ENCODE data around the gene THG1L. TPM values are rescaled to one million over a fixed set of nuclear protein-coding genes. Genes with fewer than 3 reads are reported as not detected.

THG1L gene
- total and polyA plus RNA-seq, 10 of the 15 experiments (the other 5 are each of a cell fraction or from before 2014, with no cell fraction given), result 24.8 to 58.0 (median 34.5) TPM

- intact Hi-C loops (cut with micrococcal nuclease; ENCODE audit: unreplicated experiment) (loop anchor here (5.0 kb wide), 1 partner anchor 183 kb away; no protein-coding TSS in a partner anchor), in situ Hi-C loops (cut with MboI) (loop anchor here (10.0 kb wide), 1 partner anchor 1370 kb away; no protein-coding TSS in a partner anchor)
- H4K20me1 ChIP-seq (ENCODE audit: control insufficient read depth, insufficient read depth), result peaks cover 2% of the 10 kb centered on the region; the same call in 1 of the 2 replicates
- ChIA-PET CTCF (interaction anchor here (0.7 to 6.1 kb wide), 4 partner anchors 10 to 377 kb away, joined by 3 to 58 read pairs (median 16); no protein-coding TSS in a partner anchor), POLR2A (no interaction called here), RAD21 (ENCODE audit: unreplicated experiment) (interaction anchor here (1.5 kb wide), 1 partner anchor 10 kb away, joined by 7 read pairs; no protein-coding TSS in a partner anchor), SMC1A (ENCODE audit: uncharacterized antibody, unreplicated experiment) (interaction anchor here (0.6 to 1.6 kb wide), 4 partner anchors 11 to 1368 kb away, joined by 3 to 6 read pairs (median 4); no protein-coding TSS in a partner anchor)
- H3K27ac ChIP-seq (ENCODE audit: control insufficient read depth, insufficient read depth), result no peak overlapping the region
- no peaks in the 10 kb centered on the region for H3K9me3 ChIP-seq (replicated peaks; ENCODE audit: control insufficient read depth, insufficient read depth, low read length)
- H3K79me2 ChIP-seq (ENCODE audit: control insufficient read depth, insufficient read depth, low read length), result no peaks in the 10 kb centered on the region
- no peaks in the 10 kb centered on the region for H3K36me3 ChIP-seq (ENCODE audit: control insufficient read depth in 2 of 2, insufficient read depth in 2 of 2, low read length in 1 of 2)
- DNase-seq (ENCODE audit: low read depth, low spot score) (no peak), FAIRE-seq (no peak), ATAC-seq (no peak)
- no peaks in the 10 kb centered on the region for H3K4me1 ChIP-seq (ENCODE audit: control insufficient read depth, insufficient read depth, low read length)
- TF ChIP-seq ZNF622 (IDR thresholded peaks at IDR 0.05) (no peak), ZNF217 (IDR thresholded peaks at IDR 0.05) (no peak), WRNIP1 (IDR thresholded peaks at IDR 0.05; ENCODE audit: borderline replicate concordance, low read depth, low read length) (no peak), FOXK2 (IDR thresholded peaks at IDR 0.05) (no peak), EGR1 (IDR thresholded peaks at IDR 0.05; ENCODE audit: borderline replicate concordance in 1 of 2, low read depth in 2 of 2, low read length in 2 of 2) (no peak), TBL1XR1 (IDR thresholded peaks at IDR 0.05; ENCODE audit: low read depth, low read length) (no peak), SMARCA5 (IDR thresholded peaks at IDR 0.05) (no peak), FOXM1 (IDR thresholded peaks at IDR 0.05; ENCODE audit: low read depth, low read length) (no peak), SUPT20H (IDR thresholded peaks at IDR 0.05; ENCODE audit: borderline replicate concordance, control insufficient read depth, low read depth, low read length) (no peak), TCF7 (IDR thresholded peaks at IDR 0.05; ENCODE audit: borderline replicate concordance) (no peak), NRF1 (conservative IDR thresholded peaks at IDR 0.05; ENCODE audit: low read depth, low read length) (no peak), SMAD5 (IDR thresholded peaks at IDR 0.05; ENCODE audit: low read depth) (no peak), KDM1A (IDR thresholded peaks at IDR 0.05; ENCODE audit: borderline replicate concordance) (no peak), MAX (IDR thresholded peaks at IDR 0.05; ENCODE audit: low read depth, low read length) (no peak), TARDBP (IDR thresholded peaks at IDR 0.05; ENCODE audit: borderline replicate concordance) (no peak), ZNF384 (IDR thresholded peaks at IDR 0.05; ENCODE audit: borderline replicate concordance, low read depth, low read length) (no peak), BHLHE40 (IDR thresholded peaks at IDR 0.05; ENCODE audit: borderline replicate concordance in 1 of 2, low read depth in 2 of 2, low read length in 1 of 2) (no peak)
- WGBS (ENCODE audit: insufficient coverage, insufficient replicate concordance, low lambda C conversion rate, missing lambda C conversion rate), result 55% methylated on average over 6 of the region's 6 CpGs
- no peak overlapping the region for H3K4me3 ChIP-seq
- no peak overlapping the region for H3K9ac ChIP-seq (ENCODE audit: control insufficient read depth, insufficient read depth, low read length)
- H2AFZ ChIP-seq (ENCODE audit: control insufficient read depth, low read depth, low read length), result no peak overlapping the region
- no peak overlapping the region for H3K4me2 ChIP-seq (ENCODE audit: control insufficient read depth, insufficient read depth)
- no peaks in the 10 kb centered on the region for H3K27me3 ChIP-seq (replicated peaks in 1 of 2; ENCODE audit: control insufficient read depth in 2 of 2, insufficient read depth in 2 of 2, low read length in 1 of 2)
- no TSS peak for BruUV-seq (replicated peaks)
These were observed 33.3 kb downstream of the THG1L start for GRCh38 chr5:157764531-157764930.

Measured in GM12878 (cell line).